ENCODE measurements around the gene ARG1. TPM values are rescaled to one million over a fixed set of nuclear protein-coding genes. Genes with fewer than 3 reads are reported as not detected.

ARG1 gene
- total and polyA plus RNA-seq, 2 of the 8 experiments (the other 6 are each of a cell fraction or from before 2014, with no cell fraction given), result not detected

GRCh38 chr6:131588643-131589042 lies 15.6 kb downstream of the ARG1 start (continued):
- TF ChIP-seq SP4 (IDR thresholded peaks at IDR 0.05; ENCODE audit: low read length) (no peak), HDAC6 (IDR thresholded peaks at IDR 0.05; ENCODE audit: low read depth, low read length) (no peak), BACH1 (IDR thresholded peaks at IDR 0.05; ENCODE audit: low read length) (no peak), SUZ12 (IDR thresholded peaks at IDR 0.05; ENCODE audit: low read length) (no peak)

Measured in H1 (cell line).